NCI-H2227 (cell line): ENCODE results near the gene PGPEP1.
"Not testable (repeated sequence)": the region's sequence is repeated elsewhere in the genome, so short reads cannot be mapped to it uniquely, and the experiment has no call there.

Source experiments
- DNase-seq: peaks from one replicate; lab custom pipeline; 2025; ENCODE audit not compliant: unreplicated experiment; lab: John Stamatoyannopoulos, UW

PGPEP1 gene

GRCh38 chr19:18308051-18308947 lies 32.1 kb upstream of the PGPEP1 start:
- DNase-seq, result no peak

GRCh38 chr19:18308948-18309325 lies 31.5 kb upstream of the PGPEP1 start:
- no peak for DNase-seq

GRCh38 chr19:18309525-18310064 lies 30.8 kb upstream of the PGPEP1 start:
- no peak for DNase-seq

- no peak for DNase-seq
Observed at GRCh38 chr19:18310118-18310909, 30.1 kb upstream of the PGPEP1 start.

- DNase-seq, result no peak
Observed at GRCh38 chr19:18310966-18311365, 29.4 kb upstream of the PGPEP1 start.

GRCh38 chr19:18311502-18312091 lies 28.8 kb upstream of the PGPEP1 start:
- no peak for DNase-seq

GRCh38 chr19:18312092-18312534 lies 28.3 kb upstream of the PGPEP1 start:
- DNase-seq, result no peak

GRCh38 chr19:18313398-18313797 lies 27.0 kb upstream of the PGPEP1 start:
- DNase-seq, result no peak

GRCh38 chr19:18317961-18318800 lies 22.2 kb upstream of the PGPEP1 start:
- DNase-seq, result no peak

GRCh38 chr19:18319591-18320135 lies 20.7 kb upstream of the PGPEP1 start:
- DNase-seq, result no peak

GRCh38 chr19:18320865-18321733 lies 19.3 kb upstream of the PGPEP1 start:
- DNase-seq, result no peak

GRCh38 chr19:18321734-18322102 lies 18.7 kb upstream of the PGPEP1 start:
- DNase-seq, result peak; percentile 40

- peak; percentile 35 for DNase-seq
Observed at GRCh38 chr19:18322318-18322758, 18.1 kb upstream of the PGPEP1 start.

- peak; percentile 98 for DNase-seq
Observed at GRCh38 chr19:18322759-18323460, 17.5 kb upstream of the PGPEP1 start, which contains the start of gene LSM4. TSS of gene LSM4 (minus strand) at chr19:18323076. CDS start at chr19:18323020, 56 bp downstream.

GRCh38 chr19:18324373-18324731 lies 16.0 kb upstream of the PGPEP1 start:
- DNase-seq, result not testable (repeated sequence)

- no peak for DNase-seq
Observed at GRCh38 chr19:18326772-18327171, 13.6 kb upstream of the PGPEP1 start.

- DNase-seq, result peak; percentile 91
Observed at GRCh38 chr19:18328340-18329034, 11.9 kb upstream of the PGPEP1 start.

GRCh38 chr19:18329035-18329376 lies 11.4 kb upstream of the PGPEP1 start:
- no peak for DNase-seq
